Measurements from ENCODE around the gene ATP13A3.

DNA sequence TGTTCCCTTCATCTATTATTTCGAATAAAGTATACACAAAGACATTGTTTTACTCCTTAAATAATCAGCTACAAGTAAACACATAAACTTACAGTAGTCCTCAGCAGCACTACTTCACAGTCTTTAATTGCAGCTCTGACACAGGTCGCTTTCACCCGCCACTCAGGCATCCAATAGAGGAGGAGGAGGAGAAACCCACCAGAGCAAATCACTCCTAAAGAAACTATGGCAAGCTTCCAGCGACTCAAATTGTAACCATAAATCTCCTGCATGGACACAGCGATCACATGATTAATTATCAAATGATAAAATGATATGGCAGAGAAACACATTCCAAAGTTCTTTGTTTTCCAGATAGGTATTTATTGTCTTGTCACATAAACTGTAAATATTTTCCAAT, 26.2 kb downstream of the ATP13A3 start:
- TF ChIP-seq, protein P1, sequence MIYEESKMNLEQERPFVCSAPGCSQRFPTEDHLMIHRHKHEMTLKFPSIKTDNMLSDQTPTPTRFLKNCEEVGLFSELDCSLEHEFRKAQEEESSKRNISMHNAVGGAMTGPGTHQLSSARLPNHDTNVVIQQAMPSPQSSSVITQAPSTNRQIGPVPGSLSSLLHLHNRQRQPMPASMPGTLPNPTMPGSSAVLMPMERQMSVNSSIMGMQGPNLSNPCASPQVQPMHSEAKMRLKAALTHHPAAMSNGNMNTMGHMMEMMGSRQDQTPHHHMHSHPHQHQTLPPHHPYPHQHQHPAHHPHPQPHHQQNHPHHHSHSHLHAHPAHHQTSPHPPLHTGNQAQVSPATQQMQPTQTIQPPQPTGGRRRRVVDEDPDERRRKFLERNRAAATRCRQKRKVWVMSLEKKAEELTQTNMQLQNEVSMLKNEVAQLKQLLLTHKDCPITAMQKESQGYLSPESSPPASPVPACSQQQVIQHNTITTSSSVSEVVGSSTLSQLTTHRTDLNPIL (CRISPR knock-in tag; IDR thresholded peaks at IDR 0.05; ENCODE audit: low read depth), result no peak
- TF ChIP-seq BACH2 (CRISPR knock-in tag; IDR thresholded peaks at IDR 0.05; ENCODE audit: borderline replicate concordance) (no peak), ESRRG (CRISPR knock-in tag; IDR thresholded peaks at IDR 0.05) (no peak), RARB (CRISPR knock-in tag; IDR thresholded peaks at IDR 0.05) (no peak), ARNTL (CRISPR knock-in tag; IDR thresholded peaks at IDR 0.05; ENCODE audit: borderline replicate concordance, low read depth) (no peak), ZNF70 (CRISPR knock-in tag; IDR thresholded peaks at IDR 0.05) (no peak), ZFP30 (CRISPR knock-in tag; IDR thresholded peaks at IDR 0.05) (no peak)
- TF ChIP-seq, protein P2, sequence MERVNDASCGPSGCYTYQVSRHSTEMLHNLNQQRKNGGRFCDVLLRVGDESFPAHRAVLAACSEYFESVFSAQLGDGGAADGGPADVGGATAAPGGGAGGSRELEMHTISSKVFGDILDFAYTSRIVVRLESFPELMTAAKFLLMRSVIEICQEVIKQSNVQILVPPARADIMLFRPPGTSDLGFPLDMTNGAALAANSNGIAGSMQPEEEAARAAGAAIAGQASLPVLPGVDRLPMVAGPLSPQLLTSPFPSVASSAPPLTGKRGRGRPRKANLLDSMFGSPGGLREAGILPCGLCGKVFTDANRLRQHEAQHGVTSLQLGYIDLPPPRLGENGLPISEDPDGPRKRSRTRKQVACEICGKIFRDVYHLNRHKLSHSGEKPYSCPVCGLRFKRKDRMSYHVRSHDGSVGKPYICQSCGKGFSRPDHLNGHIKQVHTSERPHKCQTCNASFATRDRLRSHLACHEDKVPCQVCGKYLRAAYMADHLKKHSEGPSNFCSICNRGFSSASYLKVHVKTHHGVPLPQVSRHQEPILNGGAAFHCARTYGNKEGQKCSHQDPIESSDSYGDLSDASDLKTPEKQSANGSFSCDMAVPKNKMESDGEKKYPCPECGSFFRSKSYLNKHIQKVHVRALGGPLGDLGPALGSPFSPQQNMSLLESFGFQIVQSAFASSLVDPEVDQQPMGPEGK (CRISPR knock-in tag; IDR thresholded peaks at IDR 0.05; ENCODE audit: borderline replicate concordance), result no peak
- TF ChIP-seq, protein P3, sequence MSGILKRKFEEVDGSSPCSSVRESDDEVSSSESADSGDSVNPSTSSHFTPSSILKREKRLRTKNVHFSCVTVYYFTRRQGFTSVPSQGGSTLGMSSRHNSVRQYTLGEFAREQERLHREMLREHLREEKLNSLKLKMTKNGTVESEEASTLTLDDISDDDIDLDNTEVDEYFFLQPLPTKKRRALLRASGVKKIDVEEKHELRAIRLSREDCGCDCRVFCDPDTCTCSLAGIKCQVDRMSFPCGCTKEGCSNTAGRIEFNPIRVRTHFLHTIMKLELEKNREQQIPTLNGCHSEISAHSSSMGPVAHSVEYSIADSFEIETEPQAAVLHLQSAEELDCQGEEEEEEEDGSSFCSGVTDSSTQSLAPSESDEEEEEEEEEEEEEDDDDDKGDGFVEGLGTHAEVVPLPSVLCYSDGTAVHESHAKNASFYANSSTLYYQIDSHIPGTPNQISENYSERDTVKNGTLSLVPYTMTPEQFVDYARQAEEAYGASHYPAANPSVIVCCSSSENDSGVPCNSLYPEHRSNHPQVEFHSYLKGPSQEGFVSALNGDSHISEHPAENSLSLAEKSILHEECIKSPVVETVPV (CRISPR knock-in tag; IDR thresholded peaks at IDR 0.05), result no peak
- TF ChIP-seq, protein P4, sequence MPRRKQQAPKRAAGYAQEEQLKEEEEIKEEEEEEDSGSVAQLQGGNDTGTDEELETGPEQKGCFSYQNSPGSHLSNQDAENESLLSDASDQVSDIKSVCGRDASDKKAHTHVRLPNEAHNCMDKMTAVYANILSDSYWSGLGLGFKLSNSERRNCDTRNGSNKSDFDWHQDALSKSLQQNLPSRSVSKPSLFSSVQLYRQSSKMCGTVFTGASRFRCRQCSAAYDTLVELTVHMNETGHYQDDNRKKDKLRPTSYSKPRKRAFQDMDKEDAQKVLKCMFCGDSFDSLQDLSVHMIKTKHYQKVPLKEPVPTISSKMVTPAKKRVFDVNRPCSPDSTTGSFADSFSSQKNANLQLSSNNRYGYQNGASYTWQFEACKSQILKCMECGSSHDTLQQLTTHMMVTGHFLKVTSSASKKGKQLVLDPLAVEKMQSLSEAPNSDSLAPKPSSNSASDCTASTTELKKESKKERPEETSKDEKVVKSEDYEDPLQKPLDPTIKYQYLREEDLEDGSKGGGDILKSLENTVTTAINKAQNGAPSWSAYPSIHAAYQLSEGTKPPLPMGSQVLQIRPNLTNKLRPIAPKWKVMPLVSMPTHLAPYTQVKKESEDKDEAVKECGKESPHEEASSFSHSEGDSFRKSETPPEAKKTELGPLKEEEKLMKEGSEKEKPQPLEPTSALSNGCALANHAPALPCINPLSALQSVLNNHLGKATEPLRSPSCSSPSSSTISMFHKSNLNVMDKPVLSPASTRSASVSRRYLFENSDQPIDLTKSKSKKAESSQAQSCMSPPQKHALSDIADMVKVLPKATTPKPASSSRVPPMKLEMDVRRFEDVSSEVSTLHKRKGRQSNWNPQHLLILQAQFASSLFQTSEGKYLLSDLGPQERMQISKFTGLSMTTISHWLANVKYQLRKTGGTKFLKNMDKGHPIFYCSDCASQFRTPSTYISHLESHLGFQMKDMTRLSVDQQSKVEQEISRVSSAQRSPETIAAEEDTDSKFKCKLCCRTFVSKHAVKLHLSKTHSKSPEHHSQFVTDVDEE (CRISPR knock-in tag; IDR thresholded peaks at IDR 0.05), result no peak
- TF ChIP-seq, protein P5, sequence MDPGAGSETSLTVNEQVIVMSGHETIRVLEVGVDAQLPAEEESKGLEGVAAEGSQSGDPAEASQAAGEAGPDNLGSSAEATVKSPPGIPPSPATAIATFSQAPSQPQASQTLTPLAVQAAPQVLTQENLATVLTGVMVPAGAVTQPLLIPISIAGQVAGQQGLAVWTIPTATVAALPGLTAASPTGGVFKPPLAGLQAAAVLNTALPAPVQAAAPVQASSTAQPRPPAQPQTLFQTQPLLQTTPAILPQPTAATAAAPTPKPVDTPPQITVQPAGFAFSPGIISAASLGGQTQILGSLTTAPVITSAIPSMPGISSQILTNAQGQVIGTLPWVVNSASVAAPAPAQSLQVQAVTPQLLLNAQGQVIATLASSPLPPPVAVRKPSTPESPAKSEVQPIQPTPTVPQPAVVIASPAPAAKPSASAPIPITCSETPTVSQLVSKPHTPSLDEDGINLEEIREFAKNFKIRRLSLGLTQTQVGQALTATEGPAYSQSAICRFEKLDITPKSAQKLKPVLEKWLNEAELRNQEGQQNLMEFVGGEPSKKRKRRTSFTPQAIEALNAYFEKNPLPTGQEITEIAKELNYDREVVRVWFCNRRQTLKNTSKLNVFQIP (CRISPR knock-in tag; IDR thresholded peaks at IDR 0.05; ENCODE audit: borderline replicate concordance, low read depth), result no peak
